HG03457 (cell line): ENCODE data around the gene AAK1.
A peak's percentile ranks its signal among the peaks of the same experiment; 100 is the strongest.
"Not testable (repeated sequence)": the region's sequence is repeated elsewhere in the genome, so short reads cannot be mapped to it uniquely, and the experiment has no call there.

Experiments
- ATAC-seq: cut with Tn5 transposase; IDR thresholded peaks from one replicate; pipeline ENCODE4 v1.9.1; 2021; ENCODE audit warnings: moderate number of reproducible peaks; ENCODE audit not compliant: unreplicated experiment

AAK1 gene

DNA sequence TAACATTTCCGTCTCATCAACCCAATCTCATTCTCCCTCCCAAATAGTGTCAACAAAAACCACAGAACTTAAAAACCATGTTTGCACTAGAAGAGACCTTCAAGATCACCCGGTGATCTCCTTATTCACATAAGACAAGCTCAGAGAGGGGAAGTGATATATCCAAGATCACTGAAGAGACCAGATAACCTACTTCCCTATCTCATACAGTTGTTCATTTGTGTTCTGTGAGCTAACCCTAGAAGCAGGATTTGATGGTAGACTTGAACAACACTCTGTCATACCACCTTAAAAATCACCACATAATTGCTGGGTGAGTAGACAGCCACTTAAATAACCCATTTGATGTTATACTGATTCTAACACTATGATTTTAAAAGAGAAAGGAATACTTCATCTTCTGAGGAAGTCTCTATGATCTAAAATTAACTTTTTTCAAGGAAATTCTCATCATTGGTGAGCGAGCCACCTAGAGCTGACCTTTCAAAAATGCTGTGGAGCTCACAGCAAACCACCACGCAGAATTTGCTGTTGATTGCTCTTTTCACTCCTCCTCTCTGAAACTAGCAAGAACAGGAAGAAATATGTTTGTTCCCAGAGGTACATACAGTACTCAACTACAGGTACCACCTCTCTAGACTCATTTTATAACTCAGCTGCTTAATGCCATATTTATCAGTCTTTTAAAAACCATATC lies 15.1 kb downstream of the AAK1 start:
- ATAC-seq: no peak

DNA sequence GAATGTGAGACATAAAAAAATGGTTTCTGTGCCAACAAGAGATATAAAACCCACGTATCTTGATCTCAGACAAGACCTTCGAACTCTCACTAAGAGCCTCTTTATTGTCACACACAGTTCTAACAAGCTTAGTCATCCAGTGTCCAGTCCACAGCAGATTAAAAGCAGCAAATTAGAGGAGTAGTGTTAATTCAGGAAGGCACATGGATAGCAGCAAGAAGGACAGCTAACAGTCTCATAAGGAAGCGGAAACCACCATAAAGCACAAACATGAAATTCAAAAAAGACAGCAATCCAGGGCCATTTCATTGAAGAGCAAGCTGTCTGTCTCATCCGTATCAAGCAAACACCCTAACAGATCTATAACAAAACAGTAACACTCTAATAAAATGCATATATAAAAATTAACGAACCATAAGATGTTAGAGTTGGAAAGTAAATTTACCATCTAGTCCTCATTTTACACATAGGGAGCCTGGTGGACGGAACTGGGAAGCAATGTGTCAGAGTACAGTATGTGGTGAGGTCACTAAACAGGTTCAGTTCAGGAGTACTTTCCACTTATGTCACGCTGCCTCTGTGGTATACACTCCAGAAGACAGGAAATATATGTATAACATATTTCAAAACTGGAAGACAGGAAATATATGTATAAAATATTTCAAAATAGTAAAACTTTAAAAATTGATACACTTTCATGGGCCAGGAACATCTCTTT lies 18.3 kb downstream of the AAK1 start:
- no peak for ATAC-seq

DNA sequence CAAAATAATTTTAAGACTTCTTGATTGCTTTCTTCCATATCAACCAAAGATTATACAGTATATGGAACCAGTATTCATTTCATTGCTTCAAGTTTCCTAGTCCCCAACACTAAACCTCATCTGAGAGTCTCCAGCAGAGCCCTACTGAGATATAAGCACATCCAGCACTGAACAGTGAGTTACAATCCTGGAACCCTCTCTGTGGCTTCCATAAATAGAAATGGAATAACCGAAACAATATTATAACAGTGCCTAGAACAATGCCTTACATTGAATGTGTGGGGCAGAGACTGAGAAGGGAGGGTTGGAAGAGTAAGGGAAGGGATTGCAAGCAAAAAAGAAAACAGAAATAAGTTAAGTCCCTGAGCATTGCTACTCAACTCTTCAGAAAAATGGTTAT lies 18.9 kb downstream of the AAK1 start:
- ATAC-seq: no peak

DNA sequence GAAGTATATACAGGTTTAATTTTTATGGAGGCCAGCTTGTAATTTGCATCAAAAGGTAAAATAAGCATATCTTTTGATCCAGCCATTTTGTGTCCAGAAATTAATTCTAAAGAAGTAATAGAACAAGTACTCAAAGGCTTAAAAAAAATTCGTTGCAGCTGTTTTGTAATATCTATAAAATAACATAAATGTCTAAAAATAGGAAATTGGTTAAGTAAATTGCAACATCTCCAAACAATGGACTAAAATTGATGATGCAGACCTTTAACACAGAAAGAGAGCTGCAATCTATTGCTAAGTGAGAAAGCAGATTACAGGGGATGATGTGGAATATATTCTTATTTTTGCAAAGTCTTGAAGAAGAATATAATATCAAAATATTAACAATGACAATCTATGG lies 19.4 kb downstream of the AAK1 start:
- no peak for ATAC-seq

DNA sequence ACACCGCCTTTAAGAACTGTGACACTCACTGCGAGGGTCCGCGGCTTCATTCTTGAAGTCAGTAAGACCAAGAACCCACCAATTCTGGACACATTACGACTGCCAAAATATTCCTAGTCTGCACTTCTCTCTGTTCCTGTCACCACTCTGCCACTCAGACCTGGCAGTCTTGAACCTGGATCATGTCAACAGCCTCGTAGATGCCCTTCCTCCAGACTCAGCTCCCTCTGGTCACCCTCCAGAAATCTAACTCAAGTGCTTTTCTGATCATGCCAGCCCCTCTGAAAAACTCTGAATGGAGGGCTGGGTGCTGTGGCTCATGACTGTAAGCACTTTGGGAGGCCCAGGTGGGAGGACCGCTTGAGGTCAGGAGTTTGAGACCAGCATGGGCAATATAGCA lies 20.3 kb downstream of the AAK1 start:
- ATAC-seq: no peak

DNA sequence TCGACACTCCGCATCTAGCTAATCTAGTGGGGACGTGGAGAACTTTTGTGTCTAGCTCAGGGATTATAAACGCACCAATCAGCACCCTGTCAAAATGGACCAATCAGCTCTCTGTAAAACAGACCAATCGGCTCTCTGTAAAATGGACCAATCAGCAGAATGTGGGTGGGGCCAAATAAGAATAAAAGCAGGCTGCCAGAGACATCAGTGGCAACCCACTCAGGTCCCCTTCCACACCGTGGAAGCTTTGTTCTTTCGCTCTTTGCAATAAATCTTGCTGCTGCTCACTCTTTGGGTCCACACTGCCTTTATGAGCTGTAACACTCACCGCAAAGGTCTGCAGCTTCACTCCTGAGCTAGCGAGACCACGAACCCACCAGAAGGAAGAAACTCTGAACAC lies 20.7 kb downstream of the AAK1 start:
- ATAC-seq: not testable (repeated sequence)

DNA sequence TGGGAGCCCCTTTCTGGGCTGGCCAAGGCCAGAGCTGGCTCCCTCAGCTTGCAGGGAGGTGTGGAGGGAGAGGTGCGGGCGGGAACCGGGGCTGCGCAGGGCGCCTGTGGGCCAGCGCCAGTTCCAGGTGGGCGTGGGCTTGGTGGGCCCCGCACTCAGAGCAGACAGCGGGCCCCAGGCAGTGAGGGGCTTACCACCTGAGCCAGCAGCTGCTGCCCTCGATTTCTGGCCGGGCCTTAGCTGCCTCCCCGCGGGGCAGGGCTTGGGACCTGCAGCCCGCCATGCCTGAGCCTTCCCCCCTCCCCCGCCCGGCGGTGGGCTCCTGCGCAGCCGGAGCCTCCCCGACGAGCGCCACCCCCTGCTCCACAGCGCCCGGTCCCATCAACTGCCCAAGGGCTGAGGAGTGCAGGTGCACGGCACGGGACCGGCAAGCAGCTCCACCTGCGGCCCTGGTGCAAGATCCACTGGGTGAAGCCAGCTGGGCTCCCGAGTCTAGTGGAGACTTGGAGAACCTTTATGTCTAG lies 21.5 kb downstream of the AAK1 start:
- not testable (repeated sequence) for ATAC-seq

DNA sequence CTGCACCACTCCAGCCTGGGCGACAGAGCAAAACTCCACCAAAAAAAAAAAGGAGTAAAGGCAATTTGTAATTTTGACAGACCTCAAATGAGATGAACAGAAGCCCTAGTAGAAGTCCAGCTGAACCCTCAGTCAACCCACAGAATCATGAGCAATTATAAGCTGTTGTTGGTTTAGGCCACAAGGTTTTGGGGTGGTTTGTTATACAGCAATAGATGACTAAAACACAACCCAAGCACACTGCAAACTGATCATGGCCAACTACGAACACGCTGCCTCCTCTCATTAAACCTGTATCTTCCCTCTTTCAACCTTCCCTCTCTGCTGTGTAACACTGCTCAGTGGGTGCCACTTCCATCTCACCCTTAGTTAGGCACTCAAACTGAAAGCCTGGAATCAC lies 22.1 kb downstream of the AAK1 start:
- no peak for ATAC-seq

DNA sequence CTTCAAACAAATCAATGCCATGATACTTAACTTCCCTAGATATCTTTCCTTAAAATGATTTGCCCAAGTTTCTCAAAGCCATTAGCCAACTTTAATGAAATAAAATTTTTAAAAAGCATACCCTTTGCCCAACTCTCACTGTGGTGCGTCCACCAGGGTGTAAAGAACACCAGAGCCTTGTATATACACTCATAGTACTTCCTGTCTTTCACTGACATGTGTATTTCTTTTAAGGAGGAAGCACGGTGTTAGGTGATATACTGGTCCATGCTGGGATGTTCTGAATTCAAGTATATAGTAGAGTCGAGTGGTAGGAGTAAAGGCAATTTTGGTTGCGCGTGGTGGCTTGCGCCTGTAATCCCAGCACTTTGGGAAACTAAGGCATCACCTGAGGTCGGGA lies 22.7 kb downstream of the AAK1 start:
- ATAC-seq: no peak

DNA sequence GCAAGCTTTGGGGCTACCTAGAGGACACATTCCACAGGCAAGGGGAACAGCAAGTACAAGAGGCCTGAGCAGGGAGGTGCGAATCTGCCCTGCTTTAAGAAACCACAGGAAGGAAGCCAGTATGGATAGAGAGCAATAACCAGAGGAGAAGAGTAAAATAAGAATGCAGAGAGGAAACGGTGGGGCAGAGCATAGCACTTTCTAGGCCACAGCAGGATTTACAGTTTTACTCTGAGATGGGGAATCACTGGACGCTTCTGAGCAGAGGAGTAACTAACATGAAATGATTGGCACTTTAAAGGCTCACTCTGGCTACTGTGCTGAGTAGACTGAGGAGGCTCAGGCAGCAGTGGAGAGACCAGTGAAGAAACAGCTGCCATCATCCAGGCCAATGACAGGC lies 23.8 kb downstream of the AAK1 start:
- no peak for ATAC-seq

DNA sequence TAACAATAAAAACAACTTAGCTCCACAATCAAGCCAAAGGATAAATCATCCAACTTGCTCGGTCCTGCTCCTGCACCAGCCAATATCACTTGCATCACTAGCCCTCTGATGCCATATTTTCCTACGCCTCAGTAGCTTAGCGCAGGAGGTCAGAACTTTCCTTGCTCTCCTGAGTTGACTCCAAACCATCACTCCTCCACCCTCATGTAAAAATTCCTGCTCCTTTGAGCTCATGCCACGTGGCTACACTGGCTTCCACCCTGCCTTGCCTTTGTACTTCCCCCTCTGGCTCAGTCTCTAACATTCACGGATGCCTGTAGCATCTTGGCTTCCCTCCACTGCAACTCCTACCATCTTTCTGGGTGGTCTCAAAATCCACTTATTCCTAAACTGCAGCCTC lies 25.2 kb downstream of the AAK1 start:
- no peak for ATAC-seq

DNA sequence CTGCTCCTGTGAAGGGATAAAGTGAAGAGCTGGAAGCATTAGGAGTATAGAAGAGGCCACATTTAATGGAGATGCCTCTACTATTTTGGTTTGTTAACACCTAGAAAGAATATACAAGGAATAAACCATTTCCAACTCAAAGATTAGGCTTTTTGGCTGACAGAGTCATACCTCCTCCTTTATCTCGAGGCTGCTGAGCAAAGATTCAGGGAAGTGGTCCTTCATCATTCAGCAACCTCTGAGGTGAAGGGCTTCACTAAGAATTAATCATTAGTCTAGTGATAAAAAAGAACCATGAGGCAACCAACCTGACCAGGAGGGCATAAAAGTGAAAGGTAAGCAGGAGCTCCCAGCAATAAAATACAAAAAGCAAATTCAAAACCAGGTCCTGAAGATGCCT lies 25.8 kb downstream of the AAK1 start:
- ATAC-seq: no peak

DNA sequence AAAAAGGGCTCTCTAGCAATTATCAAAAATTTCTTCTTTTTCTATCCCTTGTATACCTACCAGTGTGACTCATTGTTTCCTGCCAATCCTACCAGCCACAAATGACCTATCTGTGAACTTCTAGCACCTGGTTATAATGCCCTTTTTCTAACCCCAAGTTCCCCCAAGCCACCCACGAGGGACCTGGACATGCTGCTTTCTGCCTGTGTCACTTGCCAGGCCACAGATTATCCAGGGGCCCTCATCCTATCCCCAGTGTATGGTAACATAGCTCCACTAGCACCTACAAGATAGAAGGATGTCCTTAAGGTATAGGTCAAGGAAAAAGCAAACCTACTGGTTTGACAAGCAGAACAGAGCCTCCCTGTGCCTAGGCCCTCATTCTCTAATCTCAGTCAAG lies 26.8 kb downstream of the AAK1 start:
- peak; percentile 57 for ATAC-seq

DNA sequence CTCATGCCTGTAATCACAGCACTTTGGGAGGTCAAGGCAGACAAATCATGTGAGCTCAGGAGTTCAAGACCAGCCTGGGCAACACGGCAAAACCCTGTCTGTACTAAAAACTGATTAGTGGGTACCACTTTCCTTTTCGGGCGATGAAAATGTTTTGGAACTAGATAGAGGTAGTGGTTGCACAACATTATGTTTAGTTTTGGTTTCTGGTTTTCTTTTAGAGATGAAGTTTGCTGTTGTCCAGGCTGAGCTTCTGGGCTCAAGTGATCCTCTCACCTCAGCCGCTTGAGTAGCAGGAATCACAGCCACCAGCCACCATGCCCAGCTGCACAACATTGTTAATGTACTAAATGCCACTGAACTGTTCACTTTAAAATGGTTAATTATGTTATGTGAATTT lies 27.6 kb downstream of the AAK1 start:
- ATAC-seq: no peak

DNA sequence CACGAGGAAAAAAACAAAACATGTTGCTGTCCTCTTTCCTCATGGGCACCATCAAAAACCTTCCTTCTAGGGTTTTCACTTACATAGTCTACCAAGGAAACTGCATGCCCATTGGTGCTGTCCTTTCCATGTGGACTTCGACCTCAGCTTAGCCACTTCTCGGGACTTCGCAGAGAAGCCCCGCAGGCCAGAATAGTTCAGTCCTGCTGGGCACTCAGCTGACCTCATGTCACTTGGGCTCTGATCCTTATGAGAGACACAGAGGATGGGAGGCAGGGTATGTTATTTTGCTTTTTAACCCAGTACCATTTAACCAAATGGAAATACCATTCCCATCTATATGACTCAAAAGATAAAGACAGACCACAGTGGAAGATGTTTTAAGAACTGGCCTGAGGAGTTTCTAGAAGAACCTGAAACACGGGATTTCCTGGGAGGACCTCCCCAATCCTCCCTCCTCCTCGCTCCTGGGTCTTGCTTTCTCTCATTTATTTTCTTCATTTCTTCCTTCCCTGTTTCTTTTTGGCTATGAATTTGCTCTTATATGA lies 28.4 kb downstream of the AAK1 start:
- no peak for ATAC-seq

DNA sequence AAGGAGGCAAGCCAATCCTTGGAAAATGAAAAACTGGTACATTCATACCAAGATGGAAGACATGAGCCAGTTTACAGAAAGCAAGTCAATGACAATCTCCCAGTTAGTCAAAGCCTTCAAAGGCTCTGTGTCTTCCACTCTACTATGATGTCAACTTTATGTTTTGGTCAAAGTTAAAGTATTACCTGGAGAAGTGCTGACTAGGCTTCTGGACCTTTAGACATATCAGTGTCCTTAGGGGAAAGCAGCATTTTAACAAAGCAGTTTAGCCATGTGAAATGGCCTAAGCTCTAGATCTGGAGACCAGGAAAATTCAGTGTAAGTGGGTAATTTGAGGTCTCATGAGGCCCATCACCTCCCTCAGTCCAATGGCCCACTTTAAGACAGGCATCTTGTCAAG lies 30.8 kb downstream of the AAK1 start:
- no peak for ATAC-seq

DNA sequence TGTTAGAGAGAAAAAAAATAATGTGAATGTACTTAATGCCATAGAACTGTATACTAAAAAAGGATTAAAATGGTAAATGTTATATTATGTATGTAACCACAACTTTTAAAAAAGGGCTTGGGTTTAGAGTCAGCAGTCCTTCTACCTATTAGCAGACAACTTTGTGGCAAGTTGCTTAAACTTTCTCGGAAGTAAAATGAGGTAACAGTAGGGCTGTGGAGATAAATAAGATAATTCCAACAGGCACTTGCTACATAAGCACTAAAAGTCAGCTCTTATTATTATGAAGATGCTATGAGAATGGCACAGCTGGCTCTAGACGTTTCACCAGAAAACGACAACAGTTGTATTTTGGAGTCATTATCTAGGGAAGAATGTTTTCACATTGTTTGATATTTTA lies 31.3 kb downstream of the AAK1 start:
- ATAC-seq: no peak

DNA sequence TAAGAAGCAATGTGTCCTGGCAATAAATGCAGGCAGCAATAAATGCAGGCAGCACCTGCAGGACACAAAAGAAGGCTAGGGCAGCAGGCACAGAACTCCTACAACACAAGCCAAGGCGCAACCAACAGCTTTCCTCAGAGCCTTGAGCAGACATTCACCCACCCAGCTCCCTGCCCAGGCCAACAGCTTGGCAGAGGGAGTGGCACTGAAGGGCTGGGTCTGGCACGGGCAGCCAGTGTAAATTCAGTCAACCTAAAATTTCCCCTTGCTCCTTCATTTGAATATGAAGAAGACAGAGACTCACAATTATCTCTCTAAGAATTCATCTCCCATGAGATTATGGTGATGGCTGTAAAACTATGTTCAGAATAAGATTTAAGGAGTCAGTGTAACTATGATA lies 35.4 kb downstream of the AAK1 start:
- no peak for ATAC-seq

DNA sequence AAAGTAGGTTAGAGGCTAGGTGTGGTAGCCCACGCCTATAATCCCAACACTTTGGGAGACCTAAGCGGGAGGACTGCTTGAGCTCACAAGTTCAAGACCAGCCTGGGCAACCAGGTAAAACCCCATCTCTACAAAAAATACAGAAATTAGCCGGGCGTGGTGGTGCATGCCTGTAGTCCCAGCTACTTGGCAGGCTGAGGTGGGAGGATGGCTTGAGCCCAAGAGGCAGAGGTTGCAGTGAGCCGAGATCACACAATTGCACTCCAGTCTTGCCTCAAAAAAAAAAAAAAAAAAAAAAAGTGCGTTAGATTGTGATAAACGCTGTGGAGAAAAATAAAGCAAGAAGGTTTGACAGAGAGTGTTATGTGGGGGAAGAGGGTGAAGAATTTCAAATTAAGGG lies 36.8 kb downstream of the AAK1 start:
- not testable (repeated sequence) for ATAC-seq

DNA sequence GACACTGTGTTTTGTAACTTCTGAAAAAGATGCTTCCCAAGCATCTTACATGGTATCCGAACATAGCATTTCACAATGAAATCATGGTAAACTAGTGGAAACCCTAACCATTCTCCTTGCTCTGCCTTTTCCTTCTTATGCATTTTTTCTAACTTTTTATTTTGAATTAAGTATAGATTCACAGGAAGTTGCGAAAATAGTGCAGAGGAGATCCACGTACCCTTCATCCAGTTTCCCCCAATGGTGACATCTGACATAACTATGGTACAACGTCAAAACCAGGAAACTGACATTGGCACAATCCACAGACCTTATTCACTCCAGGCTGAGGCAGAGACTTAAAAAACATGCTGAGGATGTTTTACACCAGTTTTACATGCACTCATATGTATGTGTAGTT lies 38.3 kb downstream of the AAK1 start:
- no peak for ATAC-seq

DNA sequence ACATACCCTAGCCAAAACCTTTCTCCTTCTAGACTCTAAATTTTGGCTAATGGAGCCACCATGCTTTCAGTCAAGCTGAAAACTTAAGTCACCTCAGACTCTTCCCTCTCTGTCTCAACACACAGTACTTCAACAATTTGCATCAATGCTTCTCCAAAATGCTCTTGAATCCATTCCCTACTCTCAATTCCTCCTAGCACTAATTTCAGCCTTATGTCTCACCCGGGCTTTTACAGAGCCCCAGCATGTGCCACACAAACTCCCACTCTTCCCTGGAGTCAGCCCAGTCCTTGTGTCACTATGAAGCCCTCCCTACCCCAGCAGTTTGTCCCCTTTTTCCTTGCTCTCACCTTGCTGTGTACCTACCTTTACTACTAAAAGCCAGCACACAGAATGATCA lies 38.7 kb downstream of the AAK1 start:
- no peak for ATAC-seq

DNA sequence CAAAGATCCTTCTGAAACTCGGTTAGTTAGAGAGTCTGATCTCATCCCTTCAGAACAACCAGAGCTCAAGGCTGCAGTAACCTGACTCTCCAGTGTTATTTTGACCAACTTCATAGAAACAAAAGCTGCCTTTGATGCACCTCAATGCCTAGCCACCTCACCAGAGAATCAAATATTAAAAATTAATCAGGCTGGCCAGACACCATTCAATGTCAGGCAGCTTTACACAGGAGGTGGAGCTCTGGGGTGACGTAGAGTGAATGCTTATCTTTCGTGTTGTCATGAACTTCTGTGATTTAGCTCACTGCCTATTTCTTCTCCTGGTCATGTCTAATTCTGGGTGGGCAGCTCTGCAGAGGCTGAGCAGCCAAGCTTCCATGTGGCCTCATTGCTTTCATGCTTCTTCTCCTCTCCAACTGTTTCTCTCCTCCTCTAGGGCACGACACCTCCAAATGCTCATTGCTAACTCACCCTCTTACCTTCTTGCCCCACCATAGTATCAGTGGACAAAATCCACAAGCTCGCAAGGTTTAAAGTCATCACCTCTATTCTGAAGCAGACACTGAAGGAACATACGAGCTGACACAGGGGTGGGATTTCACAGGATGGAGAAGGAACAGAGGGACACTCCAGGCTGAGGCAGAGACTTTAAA lies 39.4 kb downstream of the AAK1 start:
- ATAC-seq: no peak
